Stimulated activated CD4-positive, alpha-beta T cell treated with anti-CD3 and anti-CD28 coated beads, TNF-alpha, amount 100 ng/mL, for 24 hours (primary cell): ENCODE data around the gene MPST.
"Not testable (repeated sequence)": the region's sequence is repeated elsewhere in the genome, so short reads cannot be mapped to it uniquely, and the experiment has no call there.

ENCODE experiments used
- DNase-seq, 3 experiments: peaks; one replicate each; pipeline ENCODE4 v3.0.0-alpha.2; 2020; ENCODE audit warnings: low read depth in 3 of 3

MPST gene

GRCh38 chr22:37019309-37020191, at the start of gene MPST, which contains the start of gene TST:
TSS of gene MPST (plus strand) at chr22:37019742. CDS start at chr22:37019837, 95 bp downstream.
TSS of gene TST (minus strand) at chr22:37019447. CDS start at chr22:37018732, 715 bp downstream.
- DNase-seq = peak in 1 of 3 experiments; percentile 27

GRCh38 chr22:36971341-36972125, 48.0 kb upstream of the MPST start:
- DNase-seq = no peak

- no peak for DNase-seq
These were observed 42.9 kb upstream of the MPST start for GRCh38 chr22:36976606-36977005.

- peak; percentile 57 to 80 (median 58) for DNase-seq
These were observed 42.1 kb upstream of the MPST start for GRCh38 chr22:36977401-36977861.

GRCh38 chr22:36977947-36978660, 41.4 kb upstream of the MPST start:
- peak; percentile 82 to 87 (median 82) for DNase-seq

- DNase-seq = no peak
These were observed 40.3 kb upstream of the MPST start for GRCh38 chr22:36979016-36979910.

- DNase-seq = no peak
These were observed 38.2 kb upstream of the MPST start for GRCh38 chr22:36981247-36981775.

- no peak for DNase-seq
These were observed 37.4 kb upstream of the MPST start for GRCh38 chr22:36982136-36982535.

GRCh38 chr22:36985211-36985889, 34.2 kb upstream of the MPST start:
- DNase-seq = no peak

- DNase-seq = peak; percentile 9 to 67 (median 16)
These were observed 33.2 kb upstream of the MPST start for GRCh38 chr22:36986242-36986821.

GRCh38 chr22:36988075-36988832, 31.3 kb upstream of the MPST start:
- DNase-seq = no peak

GRCh38 chr22:36989012-36989411, 30.5 kb upstream of the MPST start:
- DNase-seq = not testable (repeated sequence)

GRCh38 chr22:36990457-36990856, 29.1 kb upstream of the MPST start:
- DNase-seq = no peak

GRCh38 chr22:36991206-36991605, 28.3 kb upstream of the MPST start:
- no peak for DNase-seq

- no peak for DNase-seq
These were observed 21.8 kb upstream of the MPST start for GRCh38 chr22:36997746-36998145.

GRCh38 chr22:36998620-36999351, 20.8 kb upstream of the MPST start:
- DNase-seq = no peak

GRCh38 chr22:36999463-36999862, 20.1 kb upstream of the MPST start:
- DNase-seq = no peak
